HG03196 (cell line): Measurements from ENCODE around the gene ERVW-1.

ENCODE experiments used
- ATAC-seq: cut with Tn5 transposase; IDR thresholded peaks from one replicate; pipeline ENCODE4 v1.9.1; 2021; ENCODE audit not compliant: unreplicated experiment

Gene ERVW-1

DNA sequence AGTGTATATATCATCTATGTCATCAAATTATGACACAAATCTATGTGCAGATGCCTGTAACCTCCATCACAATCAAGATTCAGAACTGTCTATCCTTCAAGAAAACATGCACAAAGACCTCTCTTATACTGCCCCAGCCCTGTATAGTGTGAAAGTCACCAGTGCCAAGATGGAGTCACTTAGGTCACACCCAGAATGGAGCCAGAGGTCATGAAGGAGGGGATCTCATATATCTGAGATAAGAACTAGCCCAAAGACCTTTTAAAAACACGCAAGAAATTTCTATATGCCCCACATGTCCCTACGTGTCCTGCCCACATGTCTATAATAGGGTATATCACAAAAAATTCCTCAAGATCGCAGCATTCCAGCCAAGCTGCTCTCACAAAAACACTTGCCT is 50.6 kb downstream of the ERVW-1 start:
- ATAC-seq = no peak

GRCh38 chr7:92425311-92425947 is 52.3 kb downstream of the ERVW-1 start:
- ATAC-seq = no peak

- no peak for ATAC-seq
These were observed 54.0 kb downstream of the ERVW-1 start for GRCh38 chr7:92423710-92424131.

GRCh38 chr7:92422926-92423325 is 54.8 kb downstream of the ERVW-1 start:
- ATAC-seq = no peak

DNA sequence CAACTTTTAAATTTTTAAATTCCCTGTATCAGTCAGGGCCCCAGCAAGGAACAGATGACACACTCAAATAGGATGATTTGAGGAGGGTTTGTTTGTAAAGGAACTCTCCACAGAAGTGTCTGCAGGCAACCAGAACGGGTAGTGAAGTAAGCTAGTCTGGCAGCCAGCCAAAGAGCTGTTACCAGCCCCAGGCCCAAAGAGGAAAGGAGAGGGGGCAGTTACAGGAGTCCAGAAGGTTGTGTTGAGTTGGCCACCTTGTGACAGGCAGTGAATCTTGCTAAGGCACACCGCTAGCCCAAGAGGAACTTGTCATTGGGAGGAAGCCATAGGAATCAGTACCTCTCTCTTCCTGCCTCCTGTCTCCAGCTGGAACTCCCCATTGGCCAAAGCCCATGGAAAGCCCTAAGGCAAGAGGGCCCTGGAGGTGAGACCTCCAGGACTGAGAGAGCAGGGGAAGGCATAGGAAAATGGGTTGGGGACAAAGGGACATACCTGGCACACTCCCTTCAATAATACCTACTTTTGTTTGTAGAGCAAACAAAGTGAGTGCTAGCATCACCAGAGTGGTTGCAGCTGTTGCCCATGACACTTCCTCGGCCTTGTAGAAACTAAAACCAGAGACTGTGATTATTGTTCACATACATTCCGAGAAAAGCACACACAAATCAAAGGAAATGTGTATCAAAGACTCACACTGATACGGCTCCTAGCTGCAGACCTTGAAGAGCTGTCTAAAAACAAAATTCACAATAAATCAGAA is 55.9 kb downstream of the ERVW-1 start:
- ATAC-seq = no peak
